ENCODE measurements around the gene OBP2A. TPM values are rescaled to one million over a fixed set of nuclear protein-coding genes. Genes with fewer than 3 reads are reported as not detected.

Gene OBP2A
- total and polyA plus RNA-seq, 9 donors: not detected

DNA sequence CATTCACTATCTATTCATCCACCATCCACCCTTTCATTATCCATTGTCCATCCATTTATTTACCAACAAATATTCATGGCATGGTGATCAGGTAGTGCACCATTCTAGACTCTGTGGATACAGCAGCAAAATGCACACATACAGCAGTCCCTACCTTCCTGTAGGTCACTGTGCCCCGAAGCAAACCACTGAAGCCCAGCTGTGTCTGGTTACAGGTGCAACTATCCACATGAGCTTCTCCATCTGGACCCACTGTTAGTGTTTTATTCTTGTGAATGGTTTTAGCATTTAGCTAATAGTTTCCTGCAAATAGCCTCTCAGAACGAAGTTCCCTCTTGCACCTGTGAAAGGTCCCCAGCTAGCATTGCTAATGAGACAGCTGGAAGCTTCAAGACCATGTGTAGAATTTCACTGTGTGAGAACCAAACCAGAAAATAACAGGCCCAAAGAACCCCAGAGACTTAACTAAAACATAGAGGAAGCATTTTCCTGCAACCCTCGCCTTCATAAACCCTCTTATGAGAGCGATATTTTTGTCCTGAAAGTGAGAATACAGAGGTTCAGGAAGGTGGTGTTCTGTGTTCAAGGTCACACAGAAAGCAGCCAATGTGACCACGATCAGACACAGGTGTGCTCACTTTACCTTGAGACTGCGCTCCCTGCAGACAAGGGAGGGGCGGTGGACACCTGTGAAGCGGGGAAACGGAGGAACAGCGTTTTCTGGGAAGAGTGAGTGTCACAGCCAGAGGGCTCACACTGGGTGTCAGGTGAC lies 34.1 kb downstream of the OBP2A start:
- WGBS (ENCODE audit: insufficient coverage): 52% methylated on average over 5 of the region's 10 CpGs
- no peaks in the 10 kb centered on the region for H3K4me1 ChIP-seq (ENCODE audit: control insufficient read depth, insufficient read depth, low read length)
- no peaks in the 10 kb centered on the region for H3K9me3 ChIP-seq (replicated peaks; ENCODE audit: control insufficient read depth, low read depth, low read length)
- no peak overlapping the region for H3K4me3 ChIP-seq (ENCODE audit: low read length)
- H3K36me3 ChIP-seq (ENCODE audit: control insufficient read depth, insufficient read depth, low read length): no peaks in the 10 kb centered on the region
- H3K27me3 ChIP-seq (ENCODE audit: control insufficient read depth, insufficient read depth, low read length): peaks cover 2% of the 10 kb centered on the region
- no peak for DNase-seq
- no peak overlapping the region for H3K27ac ChIP-seq (ENCODE audit: low read length)

- Histone ChIP-seq H3K27ac (ENCODE audit: low read length) (no peak overlapping the region), H3K9me3 (replicated peaks; ENCODE audit: control insufficient read depth, low read depth, low read length) (no peaks in the 10 kb centered on the region), H3K27me3 (ENCODE audit: control insufficient read depth, insufficient read depth, low read length) (peaks cover 2% of the 10 kb centered on the region), H3K4me3 (ENCODE audit: low read length) (no peak overlapping the region), H3K36me3 (ENCODE audit: control insufficient read depth, insufficient read depth, low read length) (no peaks in the 10 kb centered on the region), H3K4me1 (ENCODE audit: control insufficient read depth, insufficient read depth, low read length) (no peaks in the 10 kb centered on the region)
- 83% methylated on average over 9 of the region's 11 CpGs for WGBS (ENCODE audit: insufficient coverage)
- DNase-seq: no peak
These were observed 34.9 kb downstream of the OBP2A start for GRCh38 chr9:135580664-135581380.

- no peak overlapping the region for H3K4me3 ChIP-seq (ENCODE audit: low read length)
- no peaks in the 10 kb centered on the region for H3K4me1 ChIP-seq (ENCODE audit: control insufficient read depth, insufficient read depth, low read length)
- DNase-seq: no peak
- no peak overlapping the region for H3K27ac ChIP-seq (ENCODE audit: low read length)
- H3K27me3 ChIP-seq (ENCODE audit: control insufficient read depth, insufficient read depth, low read length): peaks cover 2% of the 10 kb centered on the region
- H3K36me3 ChIP-seq (ENCODE audit: control insufficient read depth, insufficient read depth, low read length): no peaks in the 10 kb centered on the region
- no peaks in the 10 kb centered on the region for H3K9me3 ChIP-seq (replicated peaks; ENCODE audit: control insufficient read depth, low read depth, low read length)
- whole genome bisulfite sequencing (ENCODE audit: insufficient coverage): 88% methylated on average over 13 of the region's 18 CpGs
These were observed 35.9 kb downstream of the OBP2A start for GRCh38 chr9:135581636-135582426.

GRCh38 chr9:135582541-135582940 lies 36.6 kb downstream of the OBP2A start:
- Histone ChIP-seq H3K9me3 (replicated peaks; ENCODE audit: control insufficient read depth, low read depth, low read length) (no peaks in the 10 kb centered on the region), H3K36me3 (ENCODE audit: control insufficient read depth, insufficient read depth, low read length) (no peaks in the 10 kb centered on the region), H3K4me1 (ENCODE audit: control insufficient read depth, insufficient read depth, low read length) (no peaks in the 10 kb centered on the region), H3K27me3 (ENCODE audit: control insufficient read depth, insufficient read depth, low read length) (peaks cover 2% of the 10 kb centered on the region), H3K27ac (ENCODE audit: low read length) (no peak overlapping the region), H3K4me3 (ENCODE audit: low read length) (no peak overlapping the region)
- WGBS (ENCODE audit: insufficient coverage): 86% methylated on average over 14 of the region's 14 CpGs
- no peak for DNase-seq

GRCh38 chr9:135582966-135583687 lies 37.2 kb downstream of the OBP2A start:
- WGBS (ENCODE audit: insufficient coverage): 75% methylated on average over 18 of the region's 19 CpGs
- Histone ChIP-seq H3K27ac (ENCODE audit: low read length) (no peak overlapping the region), H3K27me3 (ENCODE audit: control insufficient read depth, insufficient read depth, low read length) (peaks cover 2% of the 10 kb centered on the region), H3K4me1 (ENCODE audit: control insufficient read depth, insufficient read depth, low read length) (no peaks in the 10 kb centered on the region), H3K9me3 (replicated peaks; ENCODE audit: control insufficient read depth, low read depth, low read length) (no peaks in the 10 kb centered on the region), H3K4me3 (ENCODE audit: low read length) (no peak overlapping the region), H3K36me3 (ENCODE audit: control insufficient read depth, insufficient read depth, low read length) (no peaks in the 10 kb centered on the region)
- no peak for DNase-seq

DNA sequence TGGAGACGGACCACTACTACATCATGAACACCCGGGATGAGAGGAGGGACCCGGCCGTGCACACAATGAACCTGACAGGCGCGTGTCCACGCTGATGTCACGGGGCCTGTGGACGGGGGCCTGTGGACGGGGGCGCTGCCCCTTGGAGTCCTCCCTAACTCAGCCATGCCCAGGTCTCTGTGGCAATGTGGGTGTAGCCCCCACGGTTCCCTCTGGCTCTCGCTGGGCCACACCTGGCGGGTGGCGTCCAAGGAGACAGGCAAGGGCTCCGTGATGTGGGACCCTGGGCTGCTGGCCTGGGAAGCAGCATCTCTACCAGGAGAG lies 37.7 kb downstream of the OBP2A start:
- Histone ChIP-seq H3K36me3 (ENCODE audit: control insufficient read depth, insufficient read depth, low read length) (no peaks in the 10 kb centered on the region), H3K4me1 (ENCODE audit: control insufficient read depth, insufficient read depth, low read length) (no peaks in the 10 kb centered on the region), H3K27ac (ENCODE audit: low read length) (no peak overlapping the region), H3K27me3 (ENCODE audit: control insufficient read depth, insufficient read depth, low read length) (peaks cover 2% of the 10 kb centered on the region), H3K9me3 (replicated peaks; ENCODE audit: control insufficient read depth, low read depth, low read length) (no peaks in the 10 kb centered on the region), H3K4me3 (ENCODE audit: low read length) (no peak overlapping the region)
- no peak for DNase-seq
- WGBS (ENCODE audit: insufficient coverage): 85% methylated on average over 12 of the region's 16 CpGs

- H3K4me1 ChIP-seq (ENCODE audit: control insufficient read depth, insufficient read depth, low read length): no peaks in the 10 kb centered on the region
- no peak overlapping the region for H3K27ac ChIP-seq (ENCODE audit: low read length)
- no peak for DNase-seq
- no peaks in the 10 kb centered on the region for H3K9me3 ChIP-seq (replicated peaks; ENCODE audit: control insufficient read depth, low read depth, low read length)
- no peak overlapping the region for H3K4me3 ChIP-seq (ENCODE audit: low read length)
- WGBS (ENCODE audit: insufficient coverage): 28% methylated on average over 5 of the region's 5 CpGs
- H3K36me3 ChIP-seq (ENCODE audit: control insufficient read depth, insufficient read depth, low read length): no peaks in the 10 kb centered on the region
- peaks cover 2% of the 10 kb centered on the region for H3K27me3 ChIP-seq (ENCODE audit: control insufficient read depth, insufficient read depth, low read length)
These were observed 38.4 kb downstream of the OBP2A start for GRCh38 chr9:135584371-135584770.

- no peaks in the 10 kb centered on the region for H3K36me3 ChIP-seq (ENCODE audit: control insufficient read depth, insufficient read depth, low read length)
- no peaks in the 10 kb centered on the region for H3K9me3 ChIP-seq (replicated peaks; ENCODE audit: control insufficient read depth, low read depth, low read length)
- no peak overlapping the region for H3K4me3 ChIP-seq (ENCODE audit: low read length)
- 49% methylated on average over 10 of the region's 16 CpGs for WGBS (ENCODE audit: insufficient coverage)
- no peak overlapping the region for H3K27ac ChIP-seq (ENCODE audit: low read length)
- H3K4me1 ChIP-seq (ENCODE audit: control insufficient read depth, insufficient read depth, low read length): no peaks in the 10 kb centered on the region
- DNase-seq: no peak
- H3K27me3 ChIP-seq (ENCODE audit: control insufficient read depth, insufficient read depth, low read length): peaks cover 2% of the 10 kb centered on the region
These were observed 39.0 kb downstream of the OBP2A start for GRCh38 chr9:135584934-135585333.

GRCh38 chr9:135586601-135587109 lies 40.7 kb downstream of the OBP2A start:
- peaks cover 2% of the 10 kb centered on the region for H3K27me3 ChIP-seq (ENCODE audit: control insufficient read depth, insufficient read depth, low read length)
- 51% methylated on average over 10 of the region's 15 CpGs for WGBS (ENCODE audit: insufficient coverage)

More at GRCh38 chr9:135586601-135587109, 40.7 kb downstream of the OBP2A start:
- Histone ChIP-seq H3K4me3 (ENCODE audit: low read length) (no peak overlapping the region), H3K27ac (ENCODE audit: low read length) (no peak overlapping the region), H3K4me1 (ENCODE audit: control insufficient read depth, insufficient read depth, low read length) (no peaks in the 10 kb centered on the region), H3K9me3 (replicated peaks; ENCODE audit: control insufficient read depth, low read depth, low read length) (no peaks in the 10 kb centered on the region), H3K36me3 (ENCODE audit: control insufficient read depth, insufficient read depth, low read length) (no peaks in the 10 kb centered on the region)
- DNase-seq: no peak

Data from muscle of leg (tissue), 11 donors.